Caco-2 (cell line): ENCODE results near the gene OR13J1. TPM values are rescaled to one million over a fixed set of nuclear protein-coding genes. Genes with fewer than 3 reads are reported as not detected.

Experiments used
- BruUV-seq: library from RNA; stranded (reverse); fragments of 400-500 nt; replicated peaks from 2 replicates; lab custom pipeline; 2021; lab: Mats Ljungman, UMichigan
- CTCF ChIA-PET: fragments of 300-600 bp; sonication (Branson Sonifier 250); formaldehyde crosslinking; loops from one replicate; lab custom pipeline; 2022; ENCODE audit warnings: antibody characterized with exemption; lab: Charles Lee
- POLR2A ChIA-PET: fragments of 300-600 bp; sonication (Branson Sonifier 250); formaldehyde crosslinking; loops from one replicate; lab custom pipeline; 2022; ENCODE audit warnings: antibody characterized with exemption; lab: Charles Lee
- DNase-seq, 2 experiments: peaks; one replicate each; pipeline versions ENCODE4 v3.0.0 to v3.0.0-alpha.2; 2020 to 2022
- H3K27me3 ChIP-seq: replicated peaks from 2 replicates; pipeline ENCODE4 v1.6.0; 2011; ENCODE audit warnings: low read length; ENCODE audit not compliant: control insufficient read depth, insufficient read depth
- H3K36me3 ChIP-seq: 2 replicates; pipeline ENCODE4 v1.5.1; 2011; ENCODE audit warnings: low read length; ENCODE audit not compliant: control insufficient read depth, insufficient read depth
- H3K4me1 ChIP-seq: fragments of 250-450 bp; sonication (Bioruptor Pico); 2 replicates; pipeline ENCODE4 v1.5.1; 2020; ENCODE audit warnings: mild to moderate bottlenecking
- H3K4me3 ChIP-seq: 2 replicates; pipeline ENCODE4 v1.5.1; 2011; ENCODE audit warnings: low read depth, mild to moderate bottlenecking, control low read depth, low read length
- H3K9me3 ChIP-seq: fragments of 250-450 bp; sonication (Bioruptor Pico); 2 replicates; pipeline ENCODE4 v1.5.1; 2020; ENCODE audit warnings: mild to moderate bottlenecking, moderate library complexity
- H3K27ac Mint-ChIP-seq: one replicate; pipeline ENCODE4 v1.8.0; 2022; ENCODE audit warnings: mixed read lengths; ENCODE audit not compliant: unreplicated experiment
- H3K27me3 Mint-ChIP-seq: one replicate; pipeline ENCODE4 v1.8.0; 2022; ENCODE audit warnings: mixed read lengths; ENCODE audit not compliant: insufficient read depth, unreplicated experiment
- H3K36me3 Mint-ChIP-seq: one replicate; pipeline ENCODE4 v1.8.0; 2022; ENCODE audit warnings: mild to moderate bottlenecking, mixed read lengths; ENCODE audit not compliant: insufficient read depth, unreplicated experiment
- H3K4me1 Mint-ChIP-seq: one replicate; pipeline ENCODE4 v1.8.0; 2022; ENCODE audit warnings: low read depth, mixed read lengths; ENCODE audit not compliant: unreplicated experiment
- H3K4me3 Mint-ChIP-seq: one replicate; pipeline ENCODE4 v1.8.0; 2022; ENCODE audit warnings: mild to moderate bottlenecking, moderate library complexity, mixed read lengths; ENCODE audit not compliant: unreplicated experiment
- H3K9me3 Mint-ChIP-seq: one replicate; pipeline ENCODE4 v1.8.0; 2022; ENCODE audit warnings: mixed read lengths; ENCODE audit not compliant: unreplicated experiment
- CTCF ChIP-seq, 2 experiments: fragments of 200-600 bp in 1 of 2; IDR thresholded peaks; 1 replicate in 1 of 2; 2 replicates in 1 of 2; pipeline versions ENCODE4 v1.5.1 to v1.8.0; 2011 to 2022; ENCODE audit warnings: antibody characterized with exemption in 1 of 2, control low read depth in 1 of 2, inconsistent platforms in 1 of 2, low read depth in 1 of 2, low read length in 1 of 2, mild to moderate bottlenecking in 1 of 2, moderate library complexity in 1 of 2; ENCODE audit not compliant: insufficient read depth in 1 of 2, severe bottlenecking in 1 of 2, unreplicated experiment in 1 of 2
- intact Hi-C: fragments of 100-400 bp; cut with micrococcal nuclease; formaldehyde crosslinking; loops from one replicate; pipeline ENCODE4 v1.10.0; 2022; ENCODE audit not compliant: unreplicated experiment
- total RNA-seq: library from RNA; stranded (reverse); gene quantifications from 2 replicates; pipeline ENCODE4 v1.2.3, GENCODE V29; 2022

Gene OR13J1
- total RNA-seq, 1 experiment from 2014 or later, result not detected

- intact Hi-C loops, result no loop called here
- no peaks in the 10 kb centered on the region for H3K9me3 Mint-ChIP-seq
- ChIA-PET CTCF (interaction anchor here (0.6 to 2.1 kb wide), 6 partner anchors 8 to 353 kb away, joined by 3 to 8 read pairs (median 4); no protein-coding TSS in a partner anchor), POLR2A (no interaction called here)
- peaks cover 22% of the 10 kb centered on the region for H3K4me1 Mint-ChIP-seq
- no TSS peak for BruUV-seq
- peaks cover 7% of the 10 kb centered on the region for H3K36me3 Mint-ChIP-seq
- H3K27ac Mint-ChIP-seq, result no peak overlapping the region
- Histone ChIP-seq H3K4me1 (peaks cover 18% of the 10 kb centered on the region), H3K36me3 (peaks cover 3% of the 10 kb centered on the region; the same call in 1 of the 2 replicates), H3K9me3 (no peaks in the 10 kb centered on the region), H3K4me3 (no peak overlapping the region), H3K27me3 (no peaks in the 10 kb centered on the region)
- TF ChIP-seq CTCF (IDR thresholded peaks at IDR 0.05; ENCODE audit: insufficient read depth in 1 of 2, low read depth in 1 of 2, low read length in 1 of 2, severe bottlenecking in 1 of 2, unreplicated experiment in 1 of 2), result no peak
- H3K27me3 Mint-ChIP-seq, result no peaks in the 10 kb centered on the region
- DNase-seq, result no peak
- no peak overlapping the region for H3K4me3 Mint-ChIP-seq
These were observed 35.7 kb downstream of the OR13J1 start for GRCh38 chr9:35834260-35835215.

GRCh38 chr9:35832814-35833213, 37.4 kb downstream of the OR13J1 start:
- BruUV-seq, result no TSS peak
- Histone ChIP-seq H3K4me1 (peaks cover 18% of the 10 kb centered on the region), H3K4me3 (no peak overlapping the region), H3K27me3 (no peaks in the 10 kb centered on the region), H3K9me3 (no peaks in the 10 kb centered on the region), H3K36me3 (peaks cover 3% of the 10 kb centered on the region; the same call in 1 of the 2 replicates)
- Mint-ChIP-seq H3K9me3 (no peaks in the 10 kb centered on the region), H3K27me3 (no peaks in the 10 kb centered on the region), H3K27ac (no peak overlapping the region), H3K4me1 (peaks cover 23% of the 10 kb centered on the region), H3K36me3 (peaks cover 7% of the 10 kb centered on the region), H3K4me3 (no peak overlapping the region)
- no peak for TF ChIP-seq CTCF (IDR thresholded peaks at IDR 0.05; ENCODE audit: insufficient read depth in 1 of 2, low read depth in 1 of 2, low read length in 1 of 2, severe bottlenecking in 1 of 2, unreplicated experiment in 1 of 2)
- POLR2A ChIA-PET, result no interaction called here
- intact Hi-C loops, result no loop called here
- DNase-seq, result no peak
- CTCF ChIA-PET, result interaction anchor here (1.6 kb wide), 1 partner anchor 50 kb away, joined by 4 read pairs; no protein-coding TSS in a partner anchor

- H3K4me1 ChIP-seq, result peaks cover 16% of the 10 kb centered on the region
- no peaks in the 10 kb centered on the region for H3K27me3 ChIP-seq
- ChIA-PET CTCF (interaction anchor here (0.9 kb wide), 1 partner anchor 41 kb away, joined by 3 read pairs; no protein-coding TSS in a partner anchor), POLR2A (no interaction called here)
- H3K36me3 ChIP-seq, result peaks cover 2% of the 10 kb centered on the region; the same call in 1 of the 2 replicates
- DNase-seq, result no peak
- H3K9me3 ChIP-seq, result no peaks in the 10 kb centered on the region
- Mint-ChIP-seq H3K36me3 (peaks cover 7% of the 10 kb centered on the region), H3K27me3 (no peaks in the 10 kb centered on the region), H3K27ac (no peak overlapping the region), H3K4me1 (peaks cover 22% of the 10 kb centered on the region), H3K9me3 (no peaks in the 10 kb centered on the region), H3K4me3 (no peak overlapping the region)
- TF ChIP-seq CTCF (IDR thresholded peaks at IDR 0.05; ENCODE audit: insufficient read depth in 1 of 2, low read depth in 1 of 2, low read length in 1 of 2, severe bottlenecking in 1 of 2, unreplicated experiment in 1 of 2), result no peak
- BruUV-seq, result no TSS peak
- intact Hi-C loops, result no loop called here
- no peak overlapping the region for H3K4me3 ChIP-seq
These were observed 39.2 kb downstream of the OR13J1 start for GRCh38 chr9:35831040-35831439.
